Neuron (in vitro differentiated cells): ENCODE data around the gene SLC24A1.

ENCODE experiments used
- H2AFZ ChIP-seq: one replicate; pipeline ENCODE4 v1.6.1; 2013; ENCODE audit warnings: low read depth, mild to moderate bottlenecking, inconsistent platforms, low read length, moderate library complexity
- H3K27me3 ChIP-seq: one replicate; pipeline ENCODE4 v1.6.1; 2013; ENCODE audit warnings: low read length; ENCODE audit not compliant: insufficient read depth
- H3K36me3 ChIP-seq: one replicate; pipeline ENCODE4 v1.6.1; 2013; ENCODE audit warnings: low read length; ENCODE audit not compliant: insufficient read depth
- H3K4me1 ChIP-seq: one replicate; pipeline ENCODE4 v1.6.1; 2013; ENCODE audit warnings: low read length; ENCODE audit not compliant: insufficient read depth
- H3K4me3 ChIP-seq: 2 replicates; pipeline ENCODE4 v1.5.1; 2013; ENCODE audit warnings: mild to moderate bottlenecking, low read length, moderate library complexity
- H3K9me3 ChIP-seq: one replicate; pipeline ENCODE4 v1.6.1; 2013; ENCODE audit warnings: low read length

The SLC24A1 gene

DNA sequence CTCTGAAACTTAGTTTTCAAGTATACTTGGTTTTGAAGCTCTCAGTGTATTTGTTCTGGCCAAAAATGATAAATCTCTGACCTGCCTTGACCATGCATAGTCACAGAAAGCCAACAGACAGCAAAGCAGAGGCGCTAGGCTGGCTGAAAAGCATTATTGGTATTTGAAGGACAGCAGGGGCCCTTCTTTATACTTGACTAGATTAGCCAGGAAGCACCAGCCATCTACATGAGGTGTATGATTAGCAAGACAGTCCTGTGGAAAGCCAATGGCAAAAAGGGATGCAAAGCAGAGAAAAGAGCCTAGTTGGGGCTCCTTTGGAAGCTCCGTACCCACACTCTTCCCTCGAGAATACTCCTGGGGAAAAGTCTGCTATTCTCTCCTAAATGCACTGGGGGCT is 7.8 kb downstream of the SLC24A1 start:
- Histone ChIP-seq H2AFZ (no peak overlapping the region), H3K9me3 (no peaks in the 10 kb centered on the region), H3K27me3 (no peaks in the 10 kb centered on the region), H3K4me3 (no peak overlapping the region), H3K4me1 (no peaks in the 10 kb centered on the region), H3K36me3 (no peaks in the 10 kb centered on the region)

DNA sequence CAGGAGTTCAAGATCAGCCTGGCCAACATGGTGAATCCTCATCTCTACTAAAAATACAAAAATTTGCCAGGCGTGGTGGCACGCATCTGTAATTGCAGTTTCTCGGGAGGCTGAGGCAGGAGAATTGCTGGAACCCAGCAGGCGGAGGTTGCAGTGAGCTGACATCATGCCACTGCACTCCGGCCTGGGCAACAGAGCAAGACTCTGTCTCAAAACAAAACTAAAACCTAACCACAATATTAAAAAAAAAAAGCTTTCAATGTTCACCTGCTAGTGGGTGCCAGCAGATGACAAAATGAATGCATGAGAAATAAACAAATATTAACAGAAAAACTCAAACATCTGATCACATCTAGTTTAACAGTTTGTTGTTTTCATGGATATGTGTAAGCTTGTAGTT is 9.0 kb downstream of the SLC24A1 start:
- H3K4me3 ChIP-seq, result no peak overlapping the region
- H2AFZ ChIP-seq, result no peak overlapping the region
- no peaks in the 10 kb centered on the region for H3K27me3 ChIP-seq
- H3K4me1 ChIP-seq, result no peaks in the 10 kb centered on the region
- H3K9me3 ChIP-seq, result no peaks in the 10 kb centered on the region
- no peaks in the 10 kb centered on the region for H3K36me3 ChIP-seq

DNA sequence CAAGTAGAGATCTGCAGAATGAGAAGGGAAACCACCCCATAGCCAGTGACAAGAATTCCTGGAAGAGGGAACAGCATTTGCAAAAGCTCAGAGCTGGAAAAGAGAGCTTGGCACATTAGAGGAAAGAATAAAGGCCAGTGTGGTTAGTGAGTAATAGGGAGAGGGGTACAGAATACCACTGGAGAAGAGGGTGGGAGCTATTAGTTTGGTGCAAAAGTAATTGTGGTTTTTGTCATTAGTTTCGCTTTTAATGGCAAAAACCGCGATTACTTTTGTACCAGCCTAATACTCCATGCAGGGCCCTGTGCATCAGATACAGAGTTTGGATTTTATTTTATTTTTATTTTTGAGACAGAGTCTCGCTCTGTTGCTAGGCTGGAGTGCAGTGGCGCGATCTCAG is 9.8 kb downstream of the SLC24A1 start:
- no peaks in the 10 kb centered on the region for H3K36me3 ChIP-seq
- H2AFZ ChIP-seq, result no peak overlapping the region
- no peaks in the 10 kb centered on the region for H3K4me1 ChIP-seq
- H3K9me3 ChIP-seq, result no peaks in the 10 kb centered on the region
- no peak overlapping the region for H3K4me3 ChIP-seq
- H3K27me3 ChIP-seq, result no peaks in the 10 kb centered on the region

DNA sequence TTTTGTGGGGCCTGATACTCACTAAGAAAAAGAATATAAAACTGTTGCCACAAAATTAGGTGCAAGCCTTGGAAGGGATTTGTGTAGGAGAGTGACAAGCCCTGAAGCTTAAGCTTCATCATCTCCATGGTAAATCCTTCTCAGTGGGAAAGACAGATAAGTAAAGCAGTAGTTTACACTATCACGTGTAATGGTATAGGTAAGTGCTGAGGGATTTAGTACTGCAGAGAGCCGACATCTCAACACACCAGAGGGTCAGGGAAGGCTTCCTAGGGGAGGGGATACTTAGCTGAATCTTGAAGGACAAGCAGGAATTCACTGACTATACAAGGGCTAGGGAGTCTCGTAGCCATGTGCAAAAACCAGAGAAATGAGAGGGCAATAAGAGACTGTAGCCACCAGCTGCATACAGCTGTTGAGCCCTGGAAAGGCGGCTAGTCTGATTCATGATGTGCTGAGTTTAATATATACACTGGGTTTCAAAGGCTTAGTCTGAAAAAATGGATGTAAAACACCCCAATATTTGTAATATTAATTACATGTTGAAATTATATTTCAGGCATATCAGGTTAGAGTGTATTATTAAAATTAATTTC is 11.1 kb downstream of the SLC24A1 start:
- Histone ChIP-seq H3K36me3 (no peaks in the 10 kb centered on the region), H3K27me3 (no peaks in the 10 kb centered on the region), H2AFZ (no peak overlapping the region), H3K9me3 (no peaks in the 10 kb centered on the region), H3K4me1 (no peaks in the 10 kb centered on the region), H3K4me3 (no peak overlapping the region)

DNA sequence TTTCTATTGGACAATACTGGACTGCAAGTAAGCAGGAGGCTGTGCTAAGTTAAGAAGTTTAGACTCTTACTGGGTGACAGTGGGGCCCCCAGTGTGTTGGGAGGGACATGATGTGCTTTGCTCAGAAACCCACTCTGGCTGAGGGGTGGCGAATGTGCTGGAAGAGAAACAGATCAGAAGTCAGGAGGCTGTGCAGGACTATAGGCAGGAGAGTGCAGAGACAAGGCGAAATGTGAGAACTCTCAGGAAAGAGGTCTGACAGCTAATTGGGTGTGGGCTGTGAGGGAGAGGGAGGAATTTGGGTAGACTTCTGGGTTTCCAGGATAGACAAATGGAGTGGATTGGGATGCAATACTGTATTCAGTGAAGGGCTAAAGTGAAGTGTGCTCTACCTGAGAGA is 12.0 kb downstream of the SLC24A1 start:
- Histone ChIP-seq H3K9me3 (no peaks in the 10 kb centered on the region), H3K27me3 (no peaks in the 10 kb centered on the region), H2AFZ (no peak overlapping the region), H3K36me3 (no peaks in the 10 kb centered on the region), H3K4me1 (no peaks in the 10 kb centered on the region), H3K4me3 (no peak overlapping the region)

DNA sequence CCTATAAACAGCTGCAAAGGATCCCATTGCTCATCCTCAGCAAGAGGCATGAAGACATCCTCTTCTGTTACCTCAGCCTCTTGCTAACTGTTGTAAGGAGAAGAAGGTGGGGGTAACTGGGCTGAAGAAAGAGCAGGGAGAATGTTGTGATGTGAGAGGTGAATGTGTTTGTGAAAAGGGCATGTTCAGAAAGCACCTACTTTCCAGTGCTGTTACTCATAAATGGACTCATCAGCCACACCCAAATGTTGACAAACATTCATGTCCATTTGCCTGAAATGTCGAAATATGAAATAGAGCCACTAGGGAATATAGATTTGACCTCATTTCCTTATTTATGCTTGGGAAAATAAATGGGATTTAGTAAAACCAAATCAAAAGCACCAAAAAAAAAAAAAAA is 12.6 kb downstream of the SLC24A1 start:
- H3K4me3 ChIP-seq, result no peak overlapping the region
- H2AFZ ChIP-seq, result no peak overlapping the region
- H3K9me3 ChIP-seq, result no peaks in the 10 kb centered on the region
- no peaks in the 10 kb centered on the region for H3K27me3 ChIP-seq
- no peaks in the 10 kb centered on the region for H3K36me3 ChIP-seq
- no peaks in the 10 kb centered on the region for H3K4me1 ChIP-seq

DNA sequence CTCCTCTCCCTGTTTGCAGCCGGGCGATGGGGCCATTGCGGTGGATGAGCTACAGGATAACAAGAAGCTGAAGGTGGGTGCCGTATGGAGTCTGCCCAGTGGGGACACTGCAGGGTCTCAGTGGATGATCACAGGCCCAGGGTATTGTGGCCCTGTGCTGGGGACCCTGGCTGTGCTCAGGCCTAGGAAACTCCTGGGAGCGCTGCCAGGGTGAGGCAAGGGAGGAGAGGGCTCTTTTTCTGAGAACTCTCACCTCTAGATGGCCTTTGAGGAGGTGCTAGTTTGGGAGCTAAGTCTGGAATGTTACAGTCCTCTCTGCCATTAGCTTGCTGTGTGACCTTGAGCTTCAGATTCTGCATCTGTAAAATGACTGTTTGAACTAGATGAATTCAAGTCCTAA is 16.4 kb downstream of the SLC24A1 start:
- no peak overlapping the region for H2AFZ ChIP-seq
- H3K36me3 ChIP-seq, result no peaks in the 10 kb centered on the region
- H3K27me3 ChIP-seq, result no peaks in the 10 kb centered on the region
- no peaks in the 10 kb centered on the region for H3K4me1 ChIP-seq
- no peak overlapping the region for H3K4me3 ChIP-seq
- no peaks in the 10 kb centered on the region for H3K9me3 ChIP-seq

DNA sequence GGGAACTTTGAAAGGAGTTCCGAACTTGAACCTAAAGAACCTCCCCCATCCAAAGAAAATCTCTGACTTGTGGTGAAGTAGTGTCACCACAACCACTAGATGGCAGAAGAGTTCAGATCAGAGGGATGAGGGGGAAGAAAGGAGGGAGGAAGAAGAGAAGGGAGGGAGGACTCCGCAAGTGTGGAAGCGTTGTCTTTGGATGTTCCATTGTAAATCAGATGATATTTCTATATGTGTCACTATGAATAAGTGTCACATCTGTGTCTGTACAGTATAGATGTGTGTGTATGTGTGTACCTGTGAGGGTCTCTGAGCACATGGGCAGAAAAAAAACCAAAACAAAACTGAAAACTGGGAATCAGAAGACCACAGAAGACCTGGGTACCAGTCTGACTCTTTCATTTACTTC is 16.9 kb downstream of the SLC24A1 start:
- no peak overlapping the region for H3K4me3 ChIP-seq
- H3K4me1 ChIP-seq, result no peaks in the 10 kb centered on the region
- no peaks in the 10 kb centered on the region for H3K36me3 ChIP-seq
- no peaks in the 10 kb centered on the region for H3K27me3 ChIP-seq
- no peak overlapping the region for H2AFZ ChIP-seq
- H3K9me3 ChIP-seq, result no peaks in the 10 kb centered on the region

DNA sequence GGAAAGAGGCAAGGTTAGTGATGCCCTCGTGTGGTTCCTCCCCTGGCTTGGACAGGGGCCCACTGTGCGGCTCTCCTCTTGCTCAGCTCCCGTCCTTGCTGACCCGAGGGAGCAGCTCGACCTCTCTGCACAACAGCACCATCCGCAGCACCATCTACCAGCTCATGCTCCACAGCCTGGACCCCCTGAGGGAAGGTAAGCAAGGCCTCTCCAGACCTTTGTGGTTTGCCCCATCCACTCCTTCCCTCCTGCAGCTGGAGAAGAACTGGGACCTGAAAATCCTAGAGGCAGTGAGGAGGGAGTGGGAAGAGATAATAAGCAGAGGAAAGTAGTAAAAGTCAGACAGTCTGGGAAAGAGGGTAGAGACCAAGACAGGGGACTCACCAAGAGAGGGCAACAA is 17.8 kb downstream of the SLC24A1 start:
- no peaks in the 10 kb centered on the region for H3K27me3 ChIP-seq

DNA sequence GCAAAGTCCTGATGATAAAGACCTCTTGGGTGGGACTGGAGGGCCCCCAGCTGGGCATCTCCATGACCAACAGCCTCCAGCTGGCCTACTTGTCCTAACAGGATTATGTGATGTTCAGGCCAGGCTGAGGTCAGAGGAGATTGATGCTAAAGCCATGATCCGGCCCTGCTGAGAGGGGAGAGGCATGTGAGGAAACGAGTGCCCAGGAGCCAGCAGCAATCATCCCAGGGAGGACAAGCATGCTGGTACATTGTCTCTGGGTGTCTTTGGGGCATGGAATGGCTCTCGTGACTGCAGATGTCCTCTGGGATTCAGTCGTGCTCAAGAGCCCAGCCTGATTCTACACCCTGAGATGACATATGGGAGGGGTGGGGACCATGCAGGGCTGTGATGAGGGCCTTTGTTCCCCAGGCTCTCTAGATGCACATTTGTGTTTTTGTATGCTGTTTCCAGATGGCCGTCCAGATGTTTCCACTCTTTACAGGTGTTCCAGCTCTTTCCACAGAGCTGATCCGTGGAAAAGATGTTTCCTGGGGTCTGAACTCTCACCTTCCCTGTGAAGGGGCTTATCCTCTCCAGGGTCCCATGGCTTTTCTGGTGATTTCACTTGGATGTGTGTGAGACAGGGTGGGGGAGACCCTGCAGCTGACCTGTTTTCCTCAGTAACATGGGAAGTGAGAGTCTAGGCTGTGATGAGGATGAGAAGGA is 20.2 kb downstream of the SLC24A1 start:
- H3K4me3 ChIP-seq, result no peak overlapping the region
- H2AFZ ChIP-seq, result no peak overlapping the region
- H3K36me3 ChIP-seq, result no peaks in the 10 kb centered on the region
- no peaks in the 10 kb centered on the region for H3K27me3 ChIP-seq
- no peaks in the 10 kb centered on the region for H3K9me3 ChIP-seq
- H3K4me1 ChIP-seq, result no peaks in the 10 kb centered on the region

More for the DNA sequence above, 17.8 kb downstream of the SLC24A1 start:
- no peaks in the 10 kb centered on the region for H3K9me3 ChIP-seq
- no peak overlapping the region for H3K4me3 ChIP-seq
- no peak overlapping the region for H2AFZ ChIP-seq
- no peaks in the 10 kb centered on the region for H3K4me1 ChIP-seq
- no peaks in the 10 kb centered on the region for H3K36me3 ChIP-seq

DNA sequence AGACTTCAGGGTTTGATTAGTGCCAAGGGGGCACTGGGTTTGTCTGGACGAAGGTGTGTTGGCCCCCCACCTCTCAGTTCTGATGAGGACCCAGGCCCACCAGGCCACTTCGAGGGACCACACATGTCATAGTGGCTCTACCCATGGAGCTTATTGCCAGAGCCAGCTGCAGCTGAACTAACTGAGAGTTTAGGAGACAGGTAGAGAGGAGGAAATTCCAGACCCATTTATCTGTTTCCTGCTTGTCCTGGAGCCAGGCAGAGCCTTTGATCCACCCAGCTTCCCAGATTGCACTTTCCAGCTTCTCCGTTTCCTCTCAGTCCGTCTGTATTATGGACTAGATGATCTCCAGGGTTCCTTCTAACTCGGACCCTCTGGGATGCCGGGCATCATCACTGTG is 20.9 kb downstream of the SLC24A1 start:
- H3K36me3 ChIP-seq, result no peaks in the 10 kb centered on the region
- no peaks in the 10 kb centered on the region for H3K27me3 ChIP-seq
- H3K4me3 ChIP-seq, result no peak overlapping the region
- no peaks in the 10 kb centered on the region for H3K9me3 ChIP-seq
- no peaks in the 10 kb centered on the region for H3K4me1 ChIP-seq
- H2AFZ ChIP-seq, result no peak overlapping the region

DNA sequence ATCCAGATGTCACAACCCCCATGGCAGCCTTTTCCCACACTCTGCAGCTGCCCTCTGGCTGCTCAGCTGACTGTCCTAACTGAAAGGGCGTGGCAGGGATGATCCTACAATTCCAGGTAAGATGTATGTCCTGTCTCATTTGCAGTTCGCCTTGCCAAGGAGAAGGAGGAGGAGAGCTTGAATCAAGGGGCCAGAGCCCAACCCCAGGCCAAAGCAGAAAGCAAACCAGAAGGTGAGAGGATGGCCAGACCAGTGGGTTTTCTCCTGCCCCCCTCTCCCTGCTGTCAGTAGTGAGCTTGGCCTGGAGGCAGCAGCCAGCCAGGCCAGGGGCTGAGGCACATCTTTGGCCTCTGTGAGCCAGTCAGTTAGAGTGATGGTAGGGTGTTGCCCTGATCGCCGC is 22.5 kb downstream of the SLC24A1 start:
- Histone ChIP-seq H2AFZ (no peak overlapping the region), H3K27me3 (no peaks in the 10 kb centered on the region), H3K4me3 (no peak overlapping the region), H3K36me3 (no peaks in the 10 kb centered on the region), H3K4me1 (no peaks in the 10 kb centered on the region), H3K9me3 (no peaks in the 10 kb centered on the region)

DNA sequence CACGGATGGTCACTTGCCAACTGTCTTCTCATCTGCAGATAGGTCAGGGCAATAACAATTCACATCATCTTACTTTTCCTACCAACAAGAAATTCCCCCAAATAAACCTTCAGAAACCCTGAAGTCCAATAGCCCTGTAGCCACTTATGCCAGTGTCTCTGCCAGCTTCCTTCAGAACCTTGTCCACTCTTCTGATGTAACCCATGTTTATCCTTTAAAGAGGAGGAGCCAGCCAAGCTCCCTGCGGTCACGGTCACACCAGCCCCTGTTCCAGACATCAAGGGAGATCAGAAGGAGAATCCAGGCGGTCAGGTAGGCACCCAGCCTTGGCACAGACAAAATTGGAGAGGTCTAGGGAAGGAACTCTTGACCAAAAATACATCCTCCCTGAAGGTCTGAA is 23.7 kb downstream of the SLC24A1 start:
- no peak overlapping the region for H2AFZ ChIP-seq
- no peaks in the 10 kb centered on the region for H3K36me3 ChIP-seq
- H3K4me1 ChIP-seq, result no peaks in the 10 kb centered on the region
- no peaks in the 10 kb centered on the region for H3K27me3 ChIP-seq
- H3K9me3 ChIP-seq, result no peaks in the 10 kb centered on the region
- no peak overlapping the region for H3K4me3 ChIP-seq

DNA sequence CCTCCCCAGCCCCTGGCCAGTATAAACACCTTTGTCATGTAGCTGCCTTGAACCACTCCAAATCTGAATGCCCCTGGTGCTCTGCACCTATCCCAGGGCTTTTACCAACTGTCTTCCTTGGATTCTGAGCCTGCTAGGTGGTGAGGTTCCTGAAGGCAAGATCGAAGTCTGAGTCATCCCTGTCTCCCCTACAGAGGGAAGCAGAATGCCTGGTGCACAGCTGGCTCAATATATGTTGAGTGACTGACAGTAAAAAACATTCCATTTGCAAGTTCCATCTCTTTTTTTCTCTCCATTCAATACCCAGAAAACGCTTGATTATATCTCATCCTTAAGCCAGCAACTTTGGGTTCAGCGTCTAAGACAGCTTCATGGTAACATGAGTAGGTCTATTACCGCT is 24.7 kb downstream of the SLC24A1 start:
- Histone ChIP-seq H3K9me3 (no peaks in the 10 kb centered on the region), H3K36me3 (no peaks in the 10 kb centered on the region), H3K4me1 (no peaks in the 10 kb centered on the region), H3K4me3 (no peak overlapping the region), H2AFZ (no peak overlapping the region), H3K27me3 (no peaks in the 10 kb centered on the region)
